ENCODE data around the gene ORM1.

The ORM1 gene

GRCh38 chr9:114287001-114287762, 35.7 kb upstream of the ORM1 start:
- DNase-seq (ENCODE audit: low read depth in 1 of 2, low spot score in 1 of 2), result no peak

- DNase-seq (ENCODE audit: low read depth in 1 of 2, low spot score in 1 of 2), result no peak
Observed at GRCh38 chr9:114287763-114288192, 35.1 kb upstream of the ORM1 start.

GRCh38 chr9:114288193-114289091, 34.5 kb upstream of the ORM1 start:
- no peak for DNase-seq (ENCODE audit: low read depth in 1 of 2, low spot score in 1 of 2)

- DNase-seq (ENCODE audit: low read depth in 1 of 2, low spot score in 1 of 2), result no peak
Observed at GRCh38 chr9:114289106-114289505, 33.8 kb upstream of the ORM1 start.

GRCh38 chr9:114289571-114290481, 33.1 kb upstream of the ORM1 start:
- no peak for DNase-seq (ENCODE audit: low read depth in 1 of 2, low spot score in 1 of 2)

GRCh38 chr9:114290561-114290986, 32.3 kb upstream of the ORM1 start:
- DNase-seq (ENCODE audit: low read depth in 1 of 2, low spot score in 1 of 2), result no peak

GRCh38 chr9:114291064-114291474, 31.8 kb upstream of the ORM1 start:
- DNase-seq (ENCODE audit: low read depth in 1 of 2, low spot score in 1 of 2), result peak; percentile 57 to 64

GRCh38 chr9:114291886-114292590, 30.9 kb upstream of the ORM1 start:
- DNase-seq (ENCODE audit: low read depth in 1 of 2, low spot score in 1 of 2), result no peak

GRCh38 chr9:114294664-114295063, 28.2 kb upstream of the ORM1 start:
- no peak for DNase-seq (ENCODE audit: low read depth in 1 of 2, low spot score in 1 of 2)

- DNase-seq (ENCODE audit: low read depth in 1 of 2, low spot score in 1 of 2), result no peak
Observed at GRCh38 chr9:114296338-114296737, 26.6 kb upstream of the ORM1 start.

GRCh38 chr9:114299286-114300152, 23.4 kb upstream of the ORM1 start:
- DNase-seq (ENCODE audit: low read depth in 1 of 2, low spot score in 1 of 2), result no peak

- no peak for DNase-seq (ENCODE audit: low read depth in 1 of 2, low spot score in 1 of 2)
Observed at GRCh38 chr9:114300153-114300845, 22.6 kb upstream of the ORM1 start.

GRCh38 chr9:114300846-114301797, 21.8 kb upstream of the ORM1 start:
- no peak for DNase-seq (ENCODE audit: low read depth in 1 of 2, low spot score in 1 of 2)

GRCh38 chr9:114301798-114302565, 20.9 kb upstream of the ORM1 start:
- DNase-seq (ENCODE audit: low read depth in 1 of 2, low spot score in 1 of 2), result no peak

- no peak for DNase-seq (ENCODE audit: low read depth in 1 of 2, low spot score in 1 of 2)
Observed at GRCh38 chr9:114302727-114303126, 20.2 kb upstream of the ORM1 start.

GRCh38 chr9:114303571-114303970, 19.3 kb upstream of the ORM1 start:
- no peak for DNase-seq (ENCODE audit: low read depth in 1 of 2, low spot score in 1 of 2)

- DNase-seq (ENCODE audit: low read depth in 1 of 2, low spot score in 1 of 2), result no peak
Observed at GRCh38 chr9:114303977-114304376, 18.9 kb upstream of the ORM1 start.

Measured in activated T-helper 1 cell treated with anti-CD3 and anti-CD28 coated beads, Interleukin-2, amount 50 U/mL, for 16 hours (primary cell).